NCI-H82 (cell line): ENCODE data around the gene CCDC71.
A peak's percentile ranks its signal among the peaks of the same experiment; 100 is the strongest.

Source experiments
- DNase-seq: peaks from one replicate; lab custom pipeline; 2025; lab: John Stamatoyannopoulos, UW

The CCDC71 gene

DNA sequence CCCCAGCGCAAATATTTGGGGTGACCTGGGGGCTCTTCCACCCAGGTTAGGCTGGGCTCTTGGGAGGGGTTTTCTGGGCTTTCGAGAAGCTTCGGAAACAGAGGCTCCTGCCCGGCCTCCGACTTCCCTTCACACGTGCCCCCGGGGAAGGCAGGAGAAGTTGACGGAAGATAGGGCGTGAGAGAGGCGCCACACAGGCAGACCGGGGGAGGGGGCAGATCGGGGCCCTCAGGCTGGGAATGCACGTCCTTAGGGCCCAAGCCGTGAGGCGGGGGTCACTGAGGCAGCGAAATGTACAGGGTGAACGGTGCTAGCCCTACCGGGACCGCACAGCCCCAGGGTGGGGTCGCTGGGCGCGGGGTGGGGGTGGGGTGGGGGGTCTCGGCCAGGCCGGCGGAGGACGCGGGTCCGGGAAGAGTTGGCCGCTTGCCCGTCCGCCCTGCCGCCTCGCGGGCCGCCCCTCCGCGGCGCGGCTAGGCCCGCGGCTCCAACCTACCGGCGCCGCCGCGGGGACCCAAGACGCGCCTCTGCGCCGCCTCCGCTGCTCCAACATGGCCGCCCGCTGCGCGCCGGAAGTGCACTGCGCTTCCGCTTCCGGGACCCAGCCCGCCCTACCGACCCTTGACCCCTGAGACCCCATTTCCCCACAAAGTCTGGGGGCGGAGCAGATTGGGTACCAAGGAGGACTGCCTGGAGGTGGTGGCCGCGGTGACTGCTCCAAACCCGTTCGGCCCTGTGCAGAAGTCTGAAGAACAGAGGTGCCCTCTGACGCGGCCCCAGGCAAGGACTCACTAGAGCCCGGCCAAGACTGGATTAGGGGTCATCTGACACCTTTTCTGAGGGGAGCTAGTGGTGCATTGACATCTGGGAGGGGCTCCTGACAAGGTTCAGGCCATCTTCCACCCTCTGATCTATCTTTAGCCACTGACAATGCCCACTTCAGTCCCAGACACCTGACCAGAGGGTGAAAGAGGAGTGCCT is at the start of gene CCDC71:
Gene CCDC71 (minus strand): TSS at position 561 of the 981 bp plus-strand sequence. CDS start 2,123 bp downstream, outside the sequence.
- DNase-seq, result peak; percentile 79

DNA sequence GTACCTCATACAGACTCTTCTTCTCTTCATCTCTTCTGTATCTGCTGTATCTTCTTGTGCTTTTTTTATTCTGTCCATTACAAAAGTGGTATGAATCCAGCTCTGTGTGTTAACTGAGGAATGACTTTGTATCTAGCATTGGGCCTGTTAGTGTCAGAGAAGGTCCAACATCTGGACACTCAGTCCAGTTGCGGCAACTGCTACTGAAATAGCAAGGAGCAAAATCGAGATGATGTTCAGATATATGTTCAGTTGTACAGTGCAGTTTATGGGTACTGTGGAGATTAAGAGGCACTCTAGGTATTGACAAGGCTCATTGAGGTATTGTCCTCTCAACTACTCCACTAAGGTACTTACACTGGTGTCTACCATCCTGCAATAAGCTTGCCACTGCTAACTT is 47.9 kb upstream of the CCDC71 start:
- DNase-seq, result no peak

- DNase-seq, result no peak
Observed at GRCh38 chr3:49213541-49213943, 47.4 kb upstream of the CCDC71 start.

DNA sequence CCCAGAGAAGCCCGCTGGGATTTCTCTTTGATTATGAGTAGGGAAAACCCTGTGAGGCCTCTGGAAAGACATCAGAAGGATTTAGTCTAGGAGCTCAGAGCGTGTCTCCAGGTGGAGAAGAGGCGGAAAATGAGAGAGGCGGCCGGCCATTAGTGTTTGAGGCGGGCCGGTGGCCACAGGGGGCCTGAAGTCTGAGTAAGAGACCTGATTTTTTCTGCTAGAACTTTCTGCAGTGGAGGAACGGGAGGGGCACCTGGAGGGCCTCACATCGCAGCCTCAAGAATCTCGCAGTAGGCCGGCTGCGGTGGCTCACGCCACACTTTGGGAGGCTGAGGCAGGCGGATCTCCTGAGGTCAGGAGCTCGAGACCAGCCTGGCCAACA is 33.8 kb upstream of the CCDC71 start:
- DNase-seq, result no peak

DNA sequence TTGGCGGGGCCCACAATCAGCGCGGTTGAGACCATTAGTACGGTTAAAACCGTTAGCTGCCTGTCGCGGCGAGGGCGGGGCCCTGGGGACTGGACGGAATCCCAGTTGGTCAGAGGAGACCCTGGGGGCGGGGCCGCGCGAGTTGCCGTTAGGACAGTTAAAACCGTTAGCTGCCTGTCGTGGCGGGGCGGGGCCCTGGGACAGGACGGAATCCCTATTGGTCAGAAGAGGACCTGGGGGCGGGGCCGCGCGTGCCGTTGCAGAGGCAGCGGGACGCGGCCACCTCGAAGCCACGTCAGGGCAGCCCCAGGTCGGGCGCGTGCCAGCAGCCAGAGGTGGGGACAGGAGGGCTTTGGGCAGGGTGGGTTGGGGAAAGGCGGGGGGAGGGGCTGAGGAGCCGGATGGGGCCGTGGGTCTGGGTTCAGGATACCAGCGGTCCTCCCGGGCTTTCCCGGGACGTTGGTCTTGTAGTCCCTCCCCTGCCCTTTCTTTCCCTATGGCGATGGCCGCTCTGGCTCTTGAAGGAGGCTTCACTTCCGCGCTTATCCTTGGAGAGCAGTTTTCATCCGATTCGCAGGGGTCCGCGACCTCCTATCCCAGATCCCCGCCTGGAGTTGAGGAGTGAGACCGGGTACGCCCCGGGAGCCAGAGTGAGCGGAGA is 33.2 kb upstream of the CCDC71 start:
- no peak for DNase-seq

GRCh38 chr3:49198611-49199230 is 32.6 kb upstream of the CCDC71 start:
- no peak for DNase-seq

DNA sequence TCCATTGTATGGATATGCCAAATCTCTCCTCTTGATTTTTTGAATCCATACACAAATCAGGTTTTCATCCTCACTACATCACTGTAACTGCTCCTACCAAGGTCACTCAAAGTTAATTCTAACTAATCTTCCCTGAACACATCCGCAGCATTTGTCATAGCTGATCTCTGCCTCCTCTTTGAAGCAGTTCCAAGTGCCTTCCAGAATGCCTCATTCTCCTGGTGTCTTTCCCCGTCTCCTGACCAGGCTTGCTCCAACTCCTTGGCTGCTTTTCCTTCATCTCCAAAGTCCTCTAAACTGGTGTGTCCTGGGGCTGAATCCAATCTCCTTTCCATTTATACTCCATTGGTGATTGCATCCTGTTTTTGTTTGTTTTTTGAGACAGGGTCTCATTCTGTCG is 32.0 kb upstream of the CCDC71 start:
- DNase-seq, result peak; percentile 15

GRCh38 chr3:49191741-49192140 is 25.6 kb upstream of the CCDC71 start:
- no peak for DNase-seq

DNA sequence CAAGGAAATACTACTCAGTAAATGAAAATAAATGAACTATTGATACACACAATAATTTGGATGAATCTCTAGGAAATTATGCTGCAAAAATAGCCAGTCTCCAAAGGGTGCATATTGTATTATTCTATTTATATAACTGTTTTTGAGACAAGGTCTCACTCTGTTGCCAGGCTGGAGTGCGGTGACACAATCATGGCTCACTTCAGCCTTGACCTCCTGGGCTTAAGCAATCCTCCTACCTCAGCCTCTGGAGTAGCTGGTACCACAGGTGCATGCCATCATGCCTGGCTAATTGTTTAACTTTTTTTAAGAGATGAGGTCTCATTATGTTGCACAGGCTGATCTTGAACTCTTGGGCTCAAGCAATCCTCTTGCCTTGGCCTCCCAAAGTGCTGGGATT is 17.7 kb upstream of the CCDC71 start:
- no peak for DNase-seq

GRCh38 chr3:49182682-49183081 is 16.6 kb upstream of the CCDC71 start:
- no peak for DNase-seq

GRCh38 chr3:49181351-49181750 is 15.2 kb upstream of the CCDC71 start:
- no peak for DNase-seq

DNA sequence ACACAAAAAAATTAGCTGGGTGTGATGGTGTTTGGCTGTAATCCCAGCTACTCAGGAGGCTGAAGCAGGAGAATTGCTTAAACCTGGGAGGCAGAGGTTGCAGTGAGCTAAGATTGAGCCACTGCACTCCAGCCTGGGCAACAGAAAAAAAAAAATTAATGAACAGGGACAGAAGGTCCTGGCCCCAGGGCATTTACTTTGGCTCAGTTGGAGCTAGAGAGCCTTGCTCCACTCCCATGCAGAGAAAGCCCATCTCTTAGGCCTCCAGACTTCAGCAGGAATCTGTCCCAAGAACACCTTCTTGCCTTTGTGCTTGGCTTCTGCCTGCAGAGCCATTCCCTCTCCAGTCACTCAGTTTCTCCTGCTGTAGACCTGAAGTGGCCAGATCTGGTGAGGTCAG is 14.0 kb upstream of the CCDC71 start:
- DNase-seq, result no peak

GRCh38 chr3:49177073-49177472 is 10.9 kb upstream of the CCDC71 start:
- peak; percentile 60 for DNase-seq

DNA sequence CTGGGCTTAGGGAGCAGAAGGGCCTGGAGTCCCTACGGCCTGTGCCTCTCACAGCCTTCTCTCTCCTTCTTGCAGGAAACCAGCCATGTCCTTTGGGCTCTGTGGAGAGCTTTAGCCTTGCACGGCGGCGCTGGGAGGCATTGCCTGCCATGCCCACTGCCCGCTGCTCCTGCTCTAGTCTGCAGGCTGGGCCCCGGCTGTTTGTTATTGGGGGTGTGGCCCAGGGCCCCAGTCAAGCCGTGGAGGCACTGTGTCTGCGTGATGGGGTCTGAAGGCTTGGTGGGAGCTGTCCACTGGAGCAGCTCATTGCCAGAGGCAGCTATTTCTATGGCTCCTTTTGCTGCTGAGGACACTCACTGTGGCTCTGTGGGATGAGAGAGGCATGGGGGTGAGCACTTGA is 9.4 kb upstream of the CCDC71 start:
- DNase-seq, result no peak

DNA sequence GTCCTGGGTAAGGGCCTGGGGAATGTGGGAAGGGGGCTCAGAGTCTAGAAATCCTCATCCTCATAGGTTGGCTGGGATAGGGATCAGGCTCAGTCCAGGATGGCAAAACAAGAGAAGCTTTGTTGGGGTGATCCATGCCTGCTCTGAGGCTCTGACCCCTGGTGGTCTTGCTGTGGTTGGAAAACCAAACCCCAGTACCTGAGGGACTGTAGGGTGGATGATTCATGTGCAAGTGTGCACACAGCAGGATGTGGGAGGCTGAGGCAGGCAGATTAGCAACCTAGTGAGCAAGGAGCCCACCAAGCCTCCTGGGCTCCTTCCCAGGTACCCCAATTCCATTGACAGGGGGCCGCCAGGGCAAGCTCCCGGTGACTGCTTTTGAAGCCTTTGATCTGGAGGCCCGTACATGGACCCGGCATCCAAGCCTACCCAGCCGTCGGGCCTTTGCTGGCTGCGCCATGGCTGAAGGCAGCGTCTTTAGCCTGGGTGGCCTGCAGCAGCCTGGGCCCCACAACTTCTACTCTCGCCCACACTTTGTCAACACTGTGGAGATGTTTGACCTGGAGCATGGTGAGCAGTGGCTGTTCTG is 8.4 kb upstream of the CCDC71 start:
- DNase-seq, result no peak

DNA sequence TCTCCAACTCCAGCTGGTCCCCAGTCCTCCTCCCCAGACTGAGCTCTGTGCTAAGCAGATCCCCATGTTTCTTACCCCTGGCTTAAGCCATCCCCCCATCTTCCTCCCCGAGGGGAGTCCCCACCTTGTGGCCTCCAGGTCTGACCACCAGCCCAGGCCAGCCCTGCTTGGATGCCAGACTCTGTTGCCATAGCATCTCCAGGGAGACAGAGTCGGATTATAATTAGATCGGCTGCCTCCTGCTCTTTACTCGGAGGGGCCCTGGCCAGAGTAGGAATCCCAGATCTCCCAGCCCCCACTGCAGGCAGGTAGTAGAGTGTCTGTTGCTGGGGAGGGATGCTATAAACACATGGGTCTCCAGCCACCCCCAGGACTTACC is 7.7 kb upstream of the CCDC71 start:
- DNase-seq, result peak; percentile 89

DNA sequence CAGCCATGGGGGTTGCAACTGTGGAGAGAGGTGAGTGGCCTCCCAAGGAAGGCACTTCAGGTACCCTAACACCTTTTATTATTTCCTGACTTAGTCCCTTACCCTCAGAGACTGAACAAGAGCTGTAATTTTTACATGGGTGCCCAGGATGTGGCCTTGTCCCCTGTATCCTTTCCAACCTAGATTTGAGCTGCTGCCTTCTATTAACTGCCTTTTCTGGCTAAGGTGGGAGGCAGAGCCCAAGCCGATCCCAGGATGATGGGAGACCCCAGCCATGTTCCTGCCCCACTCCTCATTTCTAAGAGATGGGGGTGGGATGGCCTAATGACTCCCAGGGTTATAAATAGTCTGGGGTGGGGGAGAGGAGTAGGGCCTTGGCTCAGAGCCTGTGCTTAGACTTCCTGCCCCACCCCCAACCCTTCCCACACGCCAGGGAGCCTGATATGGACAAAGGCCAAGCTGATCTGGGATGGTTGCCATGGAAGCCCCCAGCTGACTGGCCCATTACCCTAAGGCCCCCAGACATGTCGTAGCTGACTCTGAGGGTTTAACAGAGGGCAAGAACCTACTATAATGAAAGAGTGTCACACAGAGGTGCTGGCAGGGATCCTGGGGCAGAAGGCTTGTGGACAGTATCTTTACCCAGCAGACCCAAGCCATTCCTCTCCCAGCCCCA is 7.1 kb upstream of the CCDC71 start:
- DNase-seq, result peak; percentile 73

GRCh38 chr3:49172551-49173041 is 6.5 kb upstream of the CCDC71 start:
- DNase-seq, result no peak

DNA sequence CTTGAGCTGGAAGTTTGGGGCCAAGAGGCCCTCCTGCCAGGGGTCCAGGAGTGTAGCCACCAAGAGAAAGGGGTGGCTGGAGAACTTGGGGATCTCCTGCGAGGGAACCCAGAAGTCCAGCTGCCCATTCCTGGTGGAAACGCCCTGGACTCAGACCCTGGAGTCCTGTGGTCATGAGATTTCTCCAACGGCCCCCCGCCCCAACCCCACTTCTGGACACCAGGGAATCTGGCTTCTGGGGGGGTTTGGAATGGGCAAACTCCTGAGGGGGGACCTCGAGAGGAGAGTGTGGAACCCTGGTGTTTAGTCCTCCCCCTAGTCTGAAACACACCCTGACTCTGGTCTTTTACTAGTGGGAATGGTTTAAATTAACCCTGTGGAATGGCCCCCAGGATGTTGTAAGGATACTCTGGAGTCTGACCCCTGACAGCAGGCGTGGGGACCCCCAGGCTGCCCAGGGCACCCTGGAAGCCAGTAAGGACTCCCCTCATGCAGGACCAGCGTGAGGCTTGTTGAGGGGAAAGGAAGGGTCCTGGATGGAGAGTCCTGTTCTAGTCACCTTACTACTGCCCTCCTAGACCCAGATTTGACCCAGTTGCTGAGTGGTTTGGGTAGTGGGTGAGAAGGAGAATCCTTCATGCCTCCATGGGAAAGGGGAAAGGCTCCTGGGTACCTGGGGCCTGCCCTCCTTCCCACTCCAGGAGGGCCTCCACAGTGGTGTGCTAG is 5.8 kb upstream of the CCDC71 start:
- no peak for DNase-seq

DNA sequence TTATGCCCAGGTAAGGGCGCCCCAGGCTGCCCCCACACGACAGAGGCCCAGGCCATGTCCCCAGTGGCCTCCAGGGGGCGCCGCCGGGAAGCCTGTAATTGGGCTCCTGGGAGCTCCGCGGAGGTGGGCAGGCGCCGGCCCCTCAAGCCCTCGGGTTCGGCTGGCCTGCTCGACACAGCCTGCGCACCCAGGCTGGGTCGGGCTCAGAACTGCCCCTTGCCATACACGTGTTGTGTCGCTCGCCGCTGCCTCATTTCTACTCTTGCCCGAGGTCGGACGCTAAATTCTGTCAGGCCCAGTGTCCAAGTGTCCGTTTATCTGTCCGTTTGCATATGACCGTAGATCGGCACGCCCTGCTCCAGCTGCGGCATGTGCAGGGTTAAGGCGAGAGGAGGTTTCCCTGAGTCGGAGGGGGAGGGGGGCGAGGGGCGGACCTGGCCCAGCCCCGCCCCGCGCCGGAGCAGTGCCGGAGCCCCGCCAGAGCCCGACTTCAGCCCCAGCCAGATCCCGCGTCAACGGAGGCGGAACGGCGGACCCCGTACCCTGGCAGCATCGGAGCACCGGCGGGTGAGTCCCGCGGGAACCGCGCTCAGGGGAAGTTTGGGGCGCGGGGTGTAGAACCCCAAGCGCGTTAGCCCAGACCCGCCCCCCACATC is 5.1 kb upstream of the CCDC71 start, which contains the start of gene KLHDC8B:
Gene KLHDC8B (plus strand): TSS at position 480 of the 656 bp plus-strand sequence. CDS start 1,172 bp downstream, outside the sequence.
- peak; percentile 90 for DNase-seq
